ENCODE measurements around the gene PASK.

DNA sequence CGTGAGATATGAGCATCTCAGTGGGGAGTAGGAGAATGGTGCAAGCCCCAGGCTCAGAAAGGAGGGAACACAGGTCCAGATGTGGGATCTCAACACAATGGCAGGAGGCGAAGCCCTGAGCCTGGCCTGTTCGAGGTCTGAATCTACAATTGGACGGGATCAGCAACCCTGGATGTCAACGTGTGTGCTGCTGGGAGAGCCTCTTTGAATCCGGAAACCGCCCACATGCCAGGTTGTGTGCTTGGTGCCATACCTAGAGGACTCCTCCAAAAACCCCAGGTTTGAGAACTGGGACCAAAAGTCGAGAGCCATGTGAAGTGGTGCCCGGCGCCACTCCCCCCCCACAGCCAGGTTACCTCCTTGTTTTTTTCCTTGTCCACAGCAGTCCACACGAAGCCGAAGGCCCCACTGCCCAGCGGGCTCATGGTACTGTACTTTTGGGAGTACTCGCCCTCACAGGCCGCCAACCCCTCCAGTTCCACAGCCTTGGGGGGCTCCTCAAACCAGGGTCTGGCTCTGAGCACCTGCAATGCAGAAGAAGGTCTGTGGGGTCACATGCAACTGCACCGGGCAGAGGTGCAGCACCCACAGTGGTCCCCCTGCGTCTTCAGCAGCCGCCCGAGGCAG lies 26.8 kb downstream of the PASK start:
- TF ChIP-seq, protein P1, sequence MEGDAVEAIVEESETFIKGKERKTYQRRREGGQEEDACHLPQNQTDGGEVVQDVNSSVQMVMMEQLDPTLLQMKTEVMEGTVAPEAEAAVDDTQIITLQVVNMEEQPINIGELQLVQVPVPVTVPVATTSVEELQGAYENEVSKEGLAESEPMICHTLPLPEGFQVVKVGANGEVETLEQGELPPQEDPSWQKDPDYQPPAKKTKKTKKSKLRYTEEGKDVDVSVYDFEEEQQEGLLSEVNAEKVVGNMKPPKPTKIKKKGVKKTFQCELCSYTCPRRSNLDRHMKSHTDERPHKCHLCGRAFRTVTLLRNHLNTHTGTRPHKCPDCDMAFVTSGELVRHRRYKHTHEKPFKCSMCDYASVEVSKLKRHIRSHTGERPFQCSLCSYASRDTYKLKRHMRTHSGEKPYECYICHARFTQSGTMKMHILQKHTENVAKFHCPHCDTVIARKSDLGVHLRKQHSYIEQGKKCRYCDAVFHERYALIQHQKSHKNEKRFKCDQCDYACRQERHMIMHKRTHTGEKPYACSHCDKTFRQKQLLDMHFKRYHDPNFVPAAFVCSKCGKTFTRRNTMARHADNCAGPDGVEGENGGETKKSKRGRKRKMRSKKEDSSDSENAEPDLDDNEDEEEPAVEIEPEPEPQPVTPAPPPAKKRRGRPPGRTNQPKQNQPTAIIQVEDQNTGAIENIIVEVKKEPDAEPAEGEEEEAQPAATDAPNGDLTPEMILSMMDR (IDR thresholded peaks at IDR 0.05), result no peak
- TF ChIP-seq EZH2 (IDR thresholded peaks at IDR 0.05), result no peak
- no peak for TF ChIP-seq EZH2phosphoT487 (IDR thresholded peaks at IDR 0.05)

Data from neural progenitor cell (in vitro differentiated cells).